Measurements from ENCODE around the gene ANKRD13B. TPM values are rescaled to one million over a fixed set of nuclear protein-coding genes. Genes with fewer than 3 reads are reported as not detected.

Gene ANKRD13B
- total RNA-seq, 1 experiment from 2014 or later, result 45.5 TPM

- TF ChIP-seq ZNF532 (CRISPR knock-in tag; IDR thresholded peaks at IDR 0.05; ENCODE audit: borderline replicate concordance) (no peak), E2F5 (CRISPR knock-in tag; IDR thresholded peaks at IDR 0.05) (no peak), OVOL2 (CRISPR knock-in tag; IDR thresholded peaks at IDR 0.05; ENCODE audit: borderline replicate concordance) (no peak), MAX (CRISPR knock-in tag; IDR thresholded peaks at IDR 0.05) (no peak), ZNF512 (CRISPR knock-in tag; IDR thresholded peaks at IDR 0.05; ENCODE audit: borderline replicate concordance) (no peak), USF1 (CRISPR knock-in tag; IDR thresholded peaks at IDR 0.05) (no peak), FOXK1 (CRISPR knock-in tag; IDR thresholded peaks at IDR 0.05) (no peak), NR3C1 (CRISPR knock-in tag; conservative IDR thresholded peaks at IDR 0.05; ENCODE audit: low read depth) (no peak), ZNF425 (CRISPR knock-in tag; conservative IDR thresholded peaks at IDR 0.05) (no peak)
Measured at GRCh38 chr17:29615048-29615385, 22.1 kb downstream of the ANKRD13B start (continued).

- H3K27me3 Mint-ChIP-seq (ENCODE audit: low read depth), result peaks cover 73% of the 10 kb centered on the region
- TF ChIP-seq SP1 (CRISPR knock-in tag; conservative IDR thresholded peaks at IDR 0.05) (peak; percentile 83), FOXP1 (CRISPR knock-in tag; IDR thresholded peaks at IDR 0.05; ENCODE audit: borderline replicate concordance) (no peak), HMGXB4 (CRISPR knock-in tag; IDR thresholded peaks at IDR 0.05) (peak; percentile 42; the same call in 1 of the 2 replicates), TCF7 (CRISPR knock-in tag; IDR thresholded peaks at IDR 0.05; ENCODE audit: low read depth) (0 out of 2 replicates have a peak, but pooled peaks have one; percentile 41), PRRX2 (CRISPR knock-in tag; IDR thresholded peaks at IDR 0.05) (no peak), AFF4 (CRISPR knock-in tag; IDR thresholded peaks at IDR 0.05; ENCODE audit: borderline replicate concordance) (no peak), ZMAT4 (CRISPR knock-in tag; IDR thresholded peaks at IDR 0.05) (no peak)
Measured at GRCh38 chr17:29615492-29616299, 22.8 kb downstream of the ANKRD13B start.

More at GRCh38 chr17:29615492-29616299, 22.8 kb downstream of the ANKRD13B start:
- H3K36me3 Mint-ChIP-seq, result peaks cover 3% of the 10 kb centered on the region; the same call in 1 of the 2 replicates
- H3K4me1 Mint-ChIP-seq, result peaks cover 42% of the 10 kb centered on the region
- ChIA-PET POLR2A (interaction anchor here (0.6 to 1.3 kb wide), 5 partner anchors 15 to 924 kb away, joined by 3 to 5 read pairs (median 4); no protein-coding TSS in a partner anchor), CTCF (interaction anchor here (0.6 to 9.2 kb wide), 24 partner anchors 8 to 480 kb away, joined by 3 to 272 read pairs (median 7); partner anchors contain the start of genes ABHD15, ANKRD13B, MYO18A and SSH2)
- peak overlapping the region; percentile 80 for H3K4me3 Mint-ChIP-seq
- H3K9me3 Mint-ChIP-seq, result no peaks in the 10 kb centered on the region
- H3K27ac Mint-ChIP-seq, result no peak overlapping the region
- ATAC-seq, result peak; percentile 54
- DNase-seq (ENCODE audit: low spot score), result peak; percentile 88

Data from WTC11 (cell line).